GM20431 (cell line): ENCODE data around the gene WDR87.
"Not testable (repeated sequence)": the region's sequence is repeated elsewhere in the genome, so short reads cannot be mapped to it uniquely, and the experiment has no call there.

ENCODE experiments used
- in situ Hi-C: fragments of 300-500 bp; cut with MseI, MboI; formaldehyde crosslinking; loops from one replicate; pipeline ENCODE4 v1.15.0; 2020; ENCODE audit warnings: low sequenced_read_pairs; ENCODE audit not compliant: unreplicated experiment

Gene WDR87

DNA sequence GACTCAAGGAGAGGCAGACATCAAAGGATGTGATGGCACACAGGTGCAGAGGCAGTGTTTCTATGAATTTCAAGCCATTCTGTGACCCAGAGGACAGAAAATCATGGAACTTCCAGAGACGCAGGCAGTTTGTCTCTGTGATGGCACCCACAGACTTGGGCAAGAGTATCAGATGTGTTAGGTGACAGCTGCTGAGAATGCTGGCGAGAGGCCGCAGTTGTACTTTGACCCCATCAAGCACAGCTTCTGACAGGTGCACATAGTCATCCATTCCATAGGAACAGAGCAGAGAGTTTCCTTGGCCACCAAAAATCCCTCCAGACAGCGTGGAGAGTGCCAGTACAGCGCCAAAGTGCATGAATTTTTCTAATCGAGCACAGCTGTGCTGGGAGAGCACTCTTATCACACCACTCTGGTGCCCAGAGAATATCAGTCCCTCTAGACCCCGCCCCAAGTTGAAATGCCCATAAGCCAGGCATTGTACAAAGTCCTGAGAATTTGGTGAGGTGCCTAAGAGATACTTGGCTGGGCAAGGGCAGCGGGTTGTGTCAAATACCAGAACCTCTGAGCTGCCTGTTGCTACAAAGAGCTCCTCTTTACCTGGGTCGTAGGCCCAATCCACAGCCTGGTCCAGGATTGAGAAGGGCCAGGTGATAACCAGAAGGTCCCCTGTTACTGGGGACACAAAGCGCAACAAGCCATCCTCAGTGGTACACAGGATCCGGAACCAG lies 12.4 kb downstream of the WDR87 start:
- in situ Hi-C loops, result loop anchor here (10.0 to 25.0 kb wide), 2 partner anchors 318 to 431 kb away; partner anchors contain the start of gene DPF1

DNA sequence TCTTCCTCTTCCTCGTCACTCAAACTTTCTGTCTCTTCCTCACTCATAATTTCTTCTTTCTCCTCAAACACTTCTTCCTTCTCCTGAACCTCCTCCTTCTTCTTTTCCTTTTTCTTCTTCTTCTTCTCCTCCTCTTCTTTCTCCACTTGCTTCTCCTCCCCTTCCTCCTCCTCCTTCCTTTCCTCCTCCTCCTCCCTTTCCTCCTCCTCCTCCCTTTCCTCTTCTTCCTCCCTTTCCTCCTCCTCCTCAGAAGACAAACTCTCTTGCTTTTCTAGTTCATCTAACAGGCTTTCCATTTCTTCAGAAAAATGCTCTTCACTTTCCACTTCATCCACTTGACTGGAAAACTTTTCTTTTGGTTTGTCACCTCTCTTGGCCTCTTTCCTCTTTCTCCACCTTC lies 19.8 kb downstream of the WDR87 start:
- in situ Hi-C loops, result loop anchor here (25.0 kb wide), 1 partner anchor 326 kb away; the partner anchor contains the start of gene DPF1

DNA sequence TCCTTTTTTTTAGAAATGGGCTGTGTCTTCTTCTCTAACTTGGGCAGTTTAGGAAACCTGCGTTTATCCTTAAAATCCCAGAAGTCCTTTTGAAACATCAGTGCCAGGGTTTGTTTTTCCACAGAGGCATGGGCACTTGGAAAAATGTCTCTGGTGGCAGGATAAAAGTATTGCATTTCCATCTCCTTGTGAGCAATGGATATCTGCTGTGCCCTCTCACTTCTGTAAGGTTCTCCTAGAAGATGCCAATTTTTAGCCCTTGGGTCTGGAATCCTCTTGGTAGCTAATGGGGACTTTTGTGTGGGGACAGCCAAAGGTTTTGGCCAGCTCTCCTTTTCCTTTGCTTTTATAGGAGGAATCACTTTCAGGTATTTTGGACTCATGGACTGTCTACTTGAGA lies 21.0 kb downstream of the WDR87 start:
- in situ Hi-C loops, result loop anchor here (25.0 kb wide), 1 partner anchor 327 kb away; the partner anchor contains the start of gene DPF1

DNA sequence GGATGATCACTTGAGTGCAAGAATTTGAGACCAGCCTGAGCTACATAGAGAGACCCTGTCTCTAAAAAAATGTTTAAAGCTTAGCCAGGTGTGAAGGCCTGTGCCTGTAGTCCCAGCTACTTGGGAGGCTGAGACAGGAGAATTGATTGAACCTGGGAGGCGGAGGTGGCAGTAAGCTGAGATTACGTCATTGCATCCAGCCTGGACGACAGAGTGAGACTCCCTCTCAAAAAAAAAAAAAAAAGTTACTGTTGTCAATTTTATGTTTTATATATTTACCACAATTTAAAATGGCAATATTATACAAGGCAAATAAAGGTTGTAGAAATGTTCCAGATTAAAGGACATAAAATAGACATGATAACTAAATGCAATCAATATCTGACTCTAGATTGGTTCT lies 29.2 kb downstream of the WDR87 start:
- in situ Hi-C loops, result loop anchor here (25.0 kb wide), 1 partner anchor 335 kb away; the partner anchor contains the start of gene DPF1

DNA sequence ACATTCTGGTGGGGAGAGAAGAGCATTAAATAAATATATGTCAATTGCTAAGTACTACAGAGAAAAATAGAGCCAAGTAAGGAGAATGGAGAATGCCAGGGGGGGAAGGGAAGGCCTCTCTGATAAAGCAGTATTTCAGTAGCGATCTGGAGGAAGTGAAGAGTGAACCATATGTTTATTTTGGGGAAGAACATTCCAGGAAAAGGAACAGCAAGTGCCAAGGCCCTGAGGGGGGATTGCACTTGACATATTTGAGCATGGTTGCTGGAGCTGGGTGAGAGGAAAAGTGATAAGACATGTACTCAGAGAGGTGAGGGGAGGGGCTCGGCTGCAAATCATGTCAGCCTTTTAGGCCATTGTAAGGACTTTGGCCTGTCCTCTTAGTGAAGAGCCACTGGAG lies 30.4 kb downstream of the WDR87 start:
- in situ Hi-C loops, result loop anchor here (25.0 kb wide), 1 partner anchor 336 kb away; the partner anchor contains the start of gene DPF1

DNA sequence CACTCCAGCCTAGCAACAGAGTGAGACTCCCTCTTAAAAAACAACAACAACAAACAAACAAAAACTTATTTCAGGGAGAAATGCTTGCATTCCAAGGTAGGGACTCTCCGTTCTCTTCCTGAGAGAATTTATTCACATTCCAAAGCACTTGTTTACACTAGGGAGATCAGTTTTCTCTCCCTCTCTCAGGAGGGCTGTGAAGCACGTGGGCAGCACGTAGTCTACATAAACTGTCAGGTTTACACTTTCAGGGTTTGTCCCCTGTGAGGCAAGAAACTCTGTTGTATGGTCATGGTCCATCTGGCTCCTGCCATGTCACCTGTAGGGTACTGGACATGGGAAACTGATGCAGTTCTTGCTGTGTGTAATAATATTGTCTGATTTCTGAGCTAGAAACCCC lies 31.6 kb downstream of the WDR87 start:
- in situ Hi-C loops, result loop anchor here (25.0 kb wide), 1 partner anchor 338 kb away; the partner anchor contains the start of gene DPF1

DNA sequence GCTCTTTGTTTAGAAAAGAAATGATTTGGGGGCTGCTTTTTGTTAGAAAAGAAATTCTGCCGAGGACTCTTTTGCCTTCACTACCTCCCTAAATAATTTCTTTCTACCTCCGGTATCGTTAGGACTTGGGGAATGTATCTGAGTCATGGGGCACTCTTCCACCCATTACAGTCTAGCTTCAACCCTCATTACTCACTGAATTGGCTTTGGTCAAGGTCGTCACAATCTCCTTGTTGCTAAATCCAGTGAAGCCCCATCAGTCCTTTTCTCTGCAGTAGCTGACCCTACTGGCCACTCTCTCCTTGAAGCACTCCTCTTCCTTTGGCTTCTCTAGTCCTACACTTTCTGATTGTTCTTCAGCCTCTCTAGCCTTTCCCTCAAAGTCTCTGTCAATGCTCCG lies 34.0 kb downstream of the WDR87 start:
- in situ Hi-C loops, result no loop called here

DNA sequence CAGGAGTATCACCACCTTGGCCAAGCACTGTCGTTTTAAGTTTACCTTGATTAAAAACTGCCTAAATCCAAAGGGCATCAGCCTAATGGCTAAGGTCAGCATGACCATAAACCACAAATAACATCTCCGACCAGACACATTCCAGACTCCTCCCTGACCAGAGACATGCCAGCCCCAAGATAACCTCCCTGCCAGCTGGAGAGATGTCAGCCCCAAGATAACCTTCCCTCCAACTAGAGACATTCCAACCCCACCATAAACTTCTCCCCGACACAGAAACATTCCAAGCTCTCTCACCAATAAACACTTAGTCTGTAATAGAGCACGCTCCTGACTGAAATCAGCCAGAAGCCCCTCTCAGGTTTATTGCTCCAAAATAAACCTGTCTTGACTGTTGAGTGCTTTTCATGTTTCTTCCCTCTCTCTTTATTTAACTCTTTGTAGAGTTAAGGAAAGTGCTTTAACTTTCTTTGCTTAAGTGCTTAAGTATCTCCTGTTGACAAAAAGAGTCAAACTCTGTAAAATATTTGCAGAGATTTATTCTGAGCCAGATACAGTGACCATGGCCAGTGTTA lies 36.5 kb downstream of the WDR87 start:
- in situ Hi-C loops, result no loop called here

DNA sequence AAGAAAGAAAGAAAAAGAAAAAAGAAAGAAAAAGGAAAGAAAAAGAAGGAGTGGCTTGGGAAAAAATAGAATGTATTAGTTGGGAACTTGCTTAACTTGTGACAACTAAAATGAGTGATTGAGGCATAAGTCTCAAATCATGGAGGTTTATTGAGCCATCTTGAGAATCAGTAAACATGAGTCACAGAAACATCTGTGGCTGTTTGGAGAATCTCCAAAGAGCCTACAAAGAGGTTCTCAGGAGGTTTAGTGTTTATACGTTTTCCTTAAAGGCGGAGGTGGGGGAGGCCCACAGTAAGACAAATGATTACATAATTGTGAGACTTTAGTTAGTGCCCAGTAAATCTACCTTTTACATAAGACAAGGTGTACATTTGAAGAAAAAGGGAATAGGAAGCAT lies 38.6 kb downstream of the WDR87 start:
- in situ Hi-C loops, result no loop called here

DNA sequence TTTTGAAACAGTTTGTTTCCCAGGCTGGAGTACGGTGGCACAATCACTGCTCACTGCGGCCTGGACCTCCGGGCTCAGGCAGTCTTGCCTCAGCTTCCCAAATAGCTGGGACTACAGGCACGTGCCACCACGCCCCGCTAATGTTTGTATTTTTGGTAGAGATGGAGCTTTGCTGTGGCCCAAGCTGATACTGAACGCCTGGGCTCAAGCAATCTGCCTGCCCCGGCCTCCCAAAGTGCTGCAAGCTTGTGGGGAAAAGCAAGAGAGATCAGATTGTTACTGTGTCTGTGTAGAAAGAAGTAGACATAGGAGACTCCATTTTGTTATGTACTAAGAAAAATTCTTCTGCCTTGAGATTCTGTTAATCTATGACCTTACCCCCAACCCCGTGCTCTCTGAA lies 40.5 kb downstream of the WDR87 start:
- in situ Hi-C loops, result not testable (repeated sequence)

DNA sequence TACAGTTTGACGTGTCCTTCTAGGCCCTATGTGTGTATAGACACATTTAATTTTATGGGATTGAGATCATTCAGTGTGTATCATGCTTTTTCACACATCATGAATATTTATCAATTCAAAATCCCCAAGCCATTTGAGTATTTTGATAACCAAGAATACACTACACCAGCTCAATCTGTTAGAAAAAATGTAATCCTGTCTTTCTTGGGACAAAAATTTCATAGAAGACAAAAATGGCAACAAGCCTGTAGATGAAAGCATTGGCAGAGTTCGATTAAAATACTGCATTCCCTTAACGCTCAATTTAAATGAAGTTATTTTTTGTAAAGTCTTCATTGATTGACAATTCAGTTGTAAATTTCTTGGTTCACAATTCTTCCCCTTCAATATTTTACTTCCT lies 41.9 kb downstream of the WDR87 start:
- in situ Hi-C loops, result no loop called here

DNA sequence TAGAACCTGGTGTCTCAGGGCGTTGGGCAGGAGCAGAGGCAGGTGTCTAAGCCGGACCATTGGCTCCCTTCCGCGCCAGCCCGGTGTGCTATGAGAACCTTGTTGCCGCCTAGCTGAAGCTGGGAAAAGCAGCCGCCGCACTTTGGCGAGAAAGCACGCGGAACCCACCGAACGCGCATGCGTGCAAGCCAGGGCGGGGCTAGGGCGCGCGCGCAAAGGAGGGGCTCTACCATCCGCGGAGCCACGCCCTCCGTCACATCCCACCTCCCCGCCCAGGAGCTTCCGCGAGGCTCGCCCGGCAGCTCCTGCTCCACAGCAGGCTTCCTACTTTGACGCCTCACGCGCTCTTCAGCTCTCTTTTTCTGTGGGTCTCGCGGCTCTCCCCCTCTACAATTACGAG lies 51.3 kb downstream of the WDR87 start:
- in situ Hi-C loops, result no loop called here

DNA sequence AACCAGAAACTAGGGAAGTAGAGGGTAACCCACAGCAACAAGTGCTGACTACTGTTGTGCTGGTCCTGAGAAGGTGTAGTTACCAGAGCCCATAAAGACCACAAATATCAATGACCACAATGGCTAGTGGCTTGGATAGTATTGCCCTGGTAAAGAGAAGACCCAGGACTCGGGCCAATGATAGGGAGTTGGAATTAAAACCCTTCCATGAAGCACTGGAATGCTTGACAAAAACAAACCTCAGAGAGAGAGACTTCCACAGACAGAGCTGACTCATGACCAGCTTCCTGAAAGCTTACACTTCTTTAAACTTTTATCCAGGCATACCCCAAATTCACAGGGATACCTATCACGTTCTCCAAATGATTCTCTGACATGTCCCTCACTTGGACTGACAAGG lies 60.5 kb downstream of the WDR87 start:
- in situ Hi-C loops, result no loop called here
